Measurements from ENCODE around the gene ARFGEF2.

ARFGEF2 gene

GRCh38 chr20:48937674-48938073 lies 16.2 kb downstream of the ARFGEF2 start:
- H3F3A ChIP-seq (ENCODE audit: control insufficient read depth, insufficient read depth), result no peaks in the 10 kb centered on the region
- no peaks in the 10 kb centered on the region for H4K20me1 ChIP-seq (ENCODE audit: control insufficient read depth, insufficient read depth, low read depth, low read length)
- H3K4me3 ChIP-seq (ENCODE audit: low read length), result no peak overlapping the region
- H3K9me2 ChIP-seq (replicated peaks; ENCODE audit: control insufficient read depth, low read length), result no peaks in the 10 kb centered on the region
- no peaks in the 10 kb centered on the region for H3K27me3 ChIP-seq (ENCODE audit: control insufficient read depth, low read length)
- TF ChIP-seq, protein P1, sequence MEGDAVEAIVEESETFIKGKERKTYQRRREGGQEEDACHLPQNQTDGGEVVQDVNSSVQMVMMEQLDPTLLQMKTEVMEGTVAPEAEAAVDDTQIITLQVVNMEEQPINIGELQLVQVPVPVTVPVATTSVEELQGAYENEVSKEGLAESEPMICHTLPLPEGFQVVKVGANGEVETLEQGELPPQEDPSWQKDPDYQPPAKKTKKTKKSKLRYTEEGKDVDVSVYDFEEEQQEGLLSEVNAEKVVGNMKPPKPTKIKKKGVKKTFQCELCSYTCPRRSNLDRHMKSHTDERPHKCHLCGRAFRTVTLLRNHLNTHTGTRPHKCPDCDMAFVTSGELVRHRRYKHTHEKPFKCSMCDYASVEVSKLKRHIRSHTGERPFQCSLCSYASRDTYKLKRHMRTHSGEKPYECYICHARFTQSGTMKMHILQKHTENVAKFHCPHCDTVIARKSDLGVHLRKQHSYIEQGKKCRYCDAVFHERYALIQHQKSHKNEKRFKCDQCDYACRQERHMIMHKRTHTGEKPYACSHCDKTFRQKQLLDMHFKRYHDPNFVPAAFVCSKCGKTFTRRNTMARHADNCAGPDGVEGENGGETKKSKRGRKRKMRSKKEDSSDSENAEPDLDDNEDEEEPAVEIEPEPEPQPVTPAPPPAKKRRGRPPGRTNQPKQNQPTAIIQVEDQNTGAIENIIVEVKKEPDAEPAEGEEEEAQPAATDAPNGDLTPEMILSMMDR (IDR thresholded peaks at IDR 0.05; ENCODE audit: low read depth, low read length, poor library complexity, severe bottlenecking), result no peak
- H3K4me1 ChIP-seq (ENCODE audit: control insufficient read depth, low read length), result no peaks in the 10 kb centered on the region
- no peak overlapping the region for H3K4me2 ChIP-seq (ENCODE audit: low read length)
- peaks cover 16% of the 10 kb centered on the region for H3K36me3 ChIP-seq (ENCODE audit: control insufficient read depth, low read length)
- H3K27ac ChIP-seq (ENCODE audit: low read depth, low read length), result no peak overlapping the region
- H3K79me2 ChIP-seq (ENCODE audit: control insufficient read depth, low read length), result peaks cover 60% of the 10 kb centered on the region
- H3K9me3 ChIP-seq (ENCODE audit: control insufficient read depth, insufficient read depth, low read length), result no peaks in the 10 kb centered on the region

DNA sequence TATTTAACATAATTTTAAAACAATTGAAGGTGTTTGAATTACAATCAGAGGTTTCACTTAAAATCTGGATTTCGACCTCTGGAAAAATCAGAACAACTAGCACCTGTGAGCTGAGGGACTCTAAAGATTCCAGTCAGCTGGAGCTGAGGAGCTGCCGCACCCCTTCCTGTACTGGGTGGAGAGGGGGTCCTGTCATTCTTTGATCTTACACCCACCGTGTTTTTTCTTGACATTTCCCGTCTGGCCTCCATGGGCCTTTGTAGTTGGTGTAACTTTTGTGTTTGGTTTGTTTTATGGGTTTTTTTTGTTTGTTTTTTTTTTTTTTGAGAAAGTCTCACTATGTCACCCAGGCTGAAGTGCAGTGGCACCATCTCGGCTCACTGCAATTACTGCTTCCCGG lies 17.2 kb downstream of the ARFGEF2 start:
- Histone ChIP-seq H3K9me3 (ENCODE audit: control insufficient read depth, insufficient read depth, low read length) (no peaks in the 10 kb centered on the region), H3K27me3 (ENCODE audit: control insufficient read depth, low read length) (no peaks in the 10 kb centered on the region), H3K27ac (ENCODE audit: low read depth, low read length) (no peak overlapping the region), H3K36me3 (ENCODE audit: control insufficient read depth, low read length) (peaks cover 24% of the 10 kb centered on the region), H3K4me2 (ENCODE audit: low read length) (no peak overlapping the region), H4K20me1 (ENCODE audit: control insufficient read depth, insufficient read depth, low read depth, low read length) (no peaks in the 10 kb centered on the region), H3K4me1 (ENCODE audit: control insufficient read depth, low read length) (no peaks in the 10 kb centered on the region), H3K9me2 (replicated peaks; ENCODE audit: control insufficient read depth, low read length) (no peaks in the 10 kb centered on the region), H3F3A (ENCODE audit: control insufficient read depth, insufficient read depth) (no peaks in the 10 kb centered on the region), H3K79me2 (ENCODE audit: control insufficient read depth, low read length) (peaks cover 50% of the 10 kb centered on the region), H3K4me3 (ENCODE audit: low read length) (no peak overlapping the region)
- TF ChIP-seq, protein P1 (IDR thresholded peaks at IDR 0.05; ENCODE audit: low read depth, low read length, poor library complexity, severe bottlenecking), result no peak
- no peak for TF ChIP-seq EZH2phosphoT487 (IDR thresholded peaks at IDR 0.05; ENCODE audit: borderline replicate concordance, low read length)

DNA sequence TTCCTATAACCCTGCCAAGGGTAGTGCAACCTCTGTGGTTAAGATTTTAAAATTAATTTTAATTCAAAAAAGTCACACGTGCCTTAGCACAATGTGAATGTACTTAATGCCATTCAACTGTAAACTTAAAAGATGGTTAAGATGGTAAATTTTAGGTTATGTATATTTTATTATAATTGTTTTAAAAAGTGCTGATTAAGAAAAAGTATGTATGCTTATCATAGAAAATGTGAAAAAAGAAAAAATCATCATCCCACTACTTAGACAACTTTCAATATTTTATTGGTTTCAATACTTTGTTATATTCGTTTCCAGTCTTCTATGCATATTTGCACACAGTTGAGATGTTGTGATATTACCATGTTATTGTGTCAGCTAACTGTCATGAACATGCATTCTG lies 18.7 kb downstream of the ARFGEF2 start:
- Histone ChIP-seq H3K4me2 (ENCODE audit: low read length) (no peak overlapping the region), H4K20me1 (ENCODE audit: control insufficient read depth, insufficient read depth, low read depth, low read length) (no peaks in the 10 kb centered on the region; the same call in 1 of the 2 replicates), H3K4me1 (ENCODE audit: control insufficient read depth, low read length) (no peaks in the 10 kb centered on the region), H3K27ac (ENCODE audit: low read depth, low read length) (no peak overlapping the region), H3K9me3 (ENCODE audit: control insufficient read depth, insufficient read depth, low read length) (no peaks in the 10 kb centered on the region), H3K4me3 (ENCODE audit: low read length) (no peak overlapping the region), H3K27me3 (ENCODE audit: control insufficient read depth, low read length) (no peaks in the 10 kb centered on the region), H3K79me2 (ENCODE audit: control insufficient read depth, low read length) (peaks cover 39% of the 10 kb centered on the region), H3K36me3 (ENCODE audit: control insufficient read depth, low read length) (peaks cover 38% of the 10 kb centered on the region), H3K9me2 (replicated peaks; ENCODE audit: control insufficient read depth, low read length) (no peaks in the 10 kb centered on the region), H3F3A (ENCODE audit: control insufficient read depth, insufficient read depth) (no peaks in the 10 kb centered on the region)
- TF ChIP-seq EZH2phosphoT487 (IDR thresholded peaks at IDR 0.05; ENCODE audit: borderline replicate concordance, low read length), result no peak
- TF ChIP-seq, protein P1 (IDR thresholded peaks at IDR 0.05; ENCODE audit: low read depth, low read length, poor library complexity, severe bottlenecking), result no peak

GRCh38 chr20:48941467-48941866 lies 20.0 kb downstream of the ARFGEF2 start:
- H3K4me2 ChIP-seq (ENCODE audit: low read length), result no peak overlapping the region
- H3K9me2 ChIP-seq (replicated peaks; ENCODE audit: control insufficient read depth, low read length), result no peaks in the 10 kb centered on the region
- H3K27ac ChIP-seq (ENCODE audit: low read depth, low read length), result no peak overlapping the region
- no peaks in the 10 kb centered on the region for H3F3A ChIP-seq (ENCODE audit: control insufficient read depth, insufficient read depth)
- H3K4me3 ChIP-seq (ENCODE audit: low read length), result no peak overlapping the region
- no peak for TF ChIP-seq EZH2phosphoT487 (IDR thresholded peaks at IDR 0.05; ENCODE audit: borderline replicate concordance, low read length)
- TF ChIP-seq, protein P1 (IDR thresholded peaks at IDR 0.05; ENCODE audit: low read depth, low read length, poor library complexity, severe bottlenecking), result no peak
- peaks cover 39% of the 10 kb centered on the region for H3K79me2 ChIP-seq (ENCODE audit: control insufficient read depth, low read length)
- H3K27me3 ChIP-seq (ENCODE audit: control insufficient read depth, low read length), result no peaks in the 10 kb centered on the region
- peaks cover 40% of the 10 kb centered on the region for H3K36me3 ChIP-seq (ENCODE audit: control insufficient read depth, low read length)
- H3K4me1 ChIP-seq (ENCODE audit: control insufficient read depth, low read length), result no peaks in the 10 kb centered on the region
- no peaks in the 10 kb centered on the region for H3K9me3 ChIP-seq (ENCODE audit: control insufficient read depth, insufficient read depth, low read length)
- H4K20me1 ChIP-seq (ENCODE audit: control insufficient read depth, insufficient read depth, low read depth, low read length), result no peaks in the 10 kb centered on the region; the same call in 1 of the 2 replicates
